ENCODE results near the gene KIF6. TPM values are rescaled to one million over a fixed set of nuclear protein-coding genes. Genes with fewer than 3 reads are reported as not detected.

KIF6 gene
- total RNA-seq, 1 donor from 2014 or later, result 1.3 TPM

- Mint-ChIP-seq H3K27ac (ENCODE audit: unreplicated experiment) (no peak overlapping the region), H3K27me3 (ENCODE audit: unreplicated experiment) (no peaks in the 10 kb centered on the region), H3K4me3 (ENCODE audit: unreplicated experiment) (no peak overlapping the region), H3K4me1 (ENCODE audit: unreplicated experiment) (peaks cover 20% of the 10 kb centered on the region), H3K9me3 (ENCODE audit: unreplicated experiment) (peaks cover 2% of the 10 kb centered on the region), H3K36me3 (ENCODE audit: unreplicated experiment) (peaks cover 3% of the 10 kb centered on the region)
- DNase-seq (ENCODE audit: extremely low spot score, unreplicated experiment), result no peak
- no peak for TF ChIP-seq CTCF (IDR thresholded peaks at IDR 0.05)
Measured at GRCh38 chr6:39496456-39496855, 228.8 kb downstream of the KIF6 start.

GRCh38 chr6:39495640-39496039, 229.6 kb downstream of the KIF6 start:
- H3K27ac Mint-ChIP-seq (ENCODE audit: unreplicated experiment), result no peak overlapping the region
- DNase-seq (ENCODE audit: extremely low spot score, unreplicated experiment), result no peak
- H3K9me3 Mint-ChIP-seq (ENCODE audit: unreplicated experiment), result no peaks in the 10 kb centered on the region
- peaks cover 20% of the 10 kb centered on the region for H3K4me1 Mint-ChIP-seq (ENCODE audit: unreplicated experiment)
- no peak for TF ChIP-seq CTCF (IDR thresholded peaks at IDR 0.05)
- H3K36me3 Mint-ChIP-seq (ENCODE audit: unreplicated experiment), result peaks cover 1% of the 10 kb centered on the region
- H3K4me3 Mint-ChIP-seq (ENCODE audit: unreplicated experiment), result no peak overlapping the region
- no peaks in the 10 kb centered on the region for H3K27me3 Mint-ChIP-seq (ENCODE audit: unreplicated experiment)

DNA sequence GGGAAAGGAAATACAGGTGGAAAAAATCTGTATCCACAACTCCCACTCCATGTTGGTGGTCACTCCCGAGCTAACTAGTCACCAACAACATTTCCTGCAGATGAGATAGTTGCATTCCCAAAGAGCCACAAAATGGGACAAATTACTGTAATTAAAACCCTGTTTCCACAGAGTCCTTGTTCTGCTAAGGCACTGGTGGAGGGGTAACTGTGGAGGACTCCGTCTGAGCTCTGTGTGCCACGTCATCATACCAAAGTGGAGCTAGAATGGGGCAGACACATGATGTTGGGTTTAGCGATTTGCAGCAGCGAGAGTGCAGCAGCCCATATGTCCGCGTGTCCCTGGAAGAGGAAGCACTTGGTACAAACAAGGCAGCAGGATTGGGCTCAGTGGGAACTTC, 230.2 kb downstream of the KIF6 start:
- Mint-ChIP-seq H3K27ac (ENCODE audit: unreplicated experiment) (no peak overlapping the region), H3K27me3 (ENCODE audit: unreplicated experiment) (no peaks in the 10 kb centered on the region), H3K36me3 (ENCODE audit: unreplicated experiment) (peaks cover 1% of the 10 kb centered on the region), H3K9me3 (ENCODE audit: unreplicated experiment) (no peaks in the 10 kb centered on the region), H3K4me1 (ENCODE audit: unreplicated experiment) (peaks cover 20% of the 10 kb centered on the region), H3K4me3 (ENCODE audit: unreplicated experiment) (no peak overlapping the region)
- DNase-seq (ENCODE audit: extremely low spot score, unreplicated experiment), result no peak
- TF ChIP-seq CTCF (IDR thresholded peaks at IDR 0.05), result no peak

GRCh38 chr6:39493777-39494176, 231.4 kb downstream of the KIF6 start:
- peaks cover 21% of the 10 kb centered on the region for H3K4me1 Mint-ChIP-seq (ENCODE audit: unreplicated experiment)
- no peak overlapping the region for H3K4me3 Mint-ChIP-seq (ENCODE audit: unreplicated experiment)
- TF ChIP-seq CTCF (IDR thresholded peaks at IDR 0.05), result no peak
- no peaks in the 10 kb centered on the region for H3K27me3 Mint-ChIP-seq (ENCODE audit: unreplicated experiment)
- no peak for DNase-seq (ENCODE audit: extremely low spot score, unreplicated experiment)
- no peak overlapping the region for H3K27ac Mint-ChIP-seq (ENCODE audit: unreplicated experiment)
- H3K36me3 Mint-ChIP-seq (ENCODE audit: unreplicated experiment), result peaks cover 1% of the 10 kb centered on the region
- no peaks in the 10 kb centered on the region for H3K9me3 Mint-ChIP-seq (ENCODE audit: unreplicated experiment)

DNA sequence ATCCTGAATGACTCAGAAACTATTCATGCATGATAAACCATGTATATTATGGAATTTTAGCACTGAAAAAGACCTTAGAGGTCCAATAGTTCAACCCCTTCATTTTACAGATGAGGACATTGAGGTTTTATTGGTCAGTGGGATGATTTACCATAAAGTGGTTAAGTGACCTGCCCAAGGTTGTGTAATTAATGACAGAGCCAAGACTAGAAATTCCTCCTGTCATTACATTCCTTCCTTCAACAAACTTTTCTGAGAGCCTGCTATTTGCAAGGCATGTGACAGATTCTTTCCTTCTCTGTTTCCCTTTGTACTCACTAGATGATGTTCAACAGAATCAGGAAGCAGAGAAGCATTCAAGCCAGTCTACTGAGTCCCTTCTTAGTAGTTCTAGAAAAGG, 232.0 kb downstream of the KIF6 start:
- no peak for DNase-seq (ENCODE audit: extremely low spot score, unreplicated experiment)
- H3K27ac Mint-ChIP-seq (ENCODE audit: unreplicated experiment), result no peak overlapping the region
- no peak overlapping the region for H3K4me3 Mint-ChIP-seq (ENCODE audit: unreplicated experiment)
- H3K27me3 Mint-ChIP-seq (ENCODE audit: unreplicated experiment), result no peaks in the 10 kb centered on the region
- peaks cover under 1% of the 10 kb centered on the region for H3K36me3 Mint-ChIP-seq (ENCODE audit: unreplicated experiment)
- no peaks in the 10 kb centered on the region for H3K9me3 Mint-ChIP-seq (ENCODE audit: unreplicated experiment)
- TF ChIP-seq CTCF (IDR thresholded peaks at IDR 0.05), result no peak
- peaks cover 21% of the 10 kb centered on the region for H3K4me1 Mint-ChIP-seq (ENCODE audit: unreplicated experiment)

All from osteocyte (in vitro differentiated cells).